Activated T-helper 2 cell treated with anti-CD3 and anti-CD28 coated beads, Interferon-gamma antibody, Interleukin-2, Interleukin-4, amounts not matched to agents 10 μg/mL and 5 μg/mL and 100 μg/mL, durations not matched to agents 14 hours and 24 hours and 36 hours (primary cell): Measurements from ENCODE around the gene HMBS. TPM values are rescaled to one million over a fixed set of nuclear protein-coding genes. Genes with fewer than 3 reads are reported as not detected.
"Not testable (repeated sequence)": the region's sequence is repeated elsewhere in the genome, so short reads cannot be mapped to it uniquely, and the experiment has no call there.

Experiments used
- DNase-seq: peaks from one replicate; pipeline ENCODE4 v3.0.0; 2021; ENCODE audit warnings: low spot score
- H3K27ac Mint-ChIP-seq: one replicate; pipeline ENCODE4 v1.8.0; 2021; ENCODE audit warnings: mixed read lengths
- H3K27me3 Mint-ChIP-seq: one replicate; pipeline ENCODE4 v1.8.0; 2021; ENCODE audit warnings: low read depth, mixed read lengths
- H3K36me3 Mint-ChIP-seq: one replicate; pipeline ENCODE4 v1.8.0; 2021; ENCODE audit warnings: low read depth, mixed read lengths
- H3K4me1 Mint-ChIP-seq: one replicate; pipeline ENCODE4 v1.8.0; 2021; ENCODE audit warnings: low read depth, mixed read lengths
- H3K4me3 Mint-ChIP-seq: one replicate; pipeline ENCODE4 v1.8.0; 2021; ENCODE audit warnings: low read depth, mild to moderate bottlenecking, moderate library complexity, mixed read lengths
- H3K9me3 Mint-ChIP-seq: one replicate; pipeline ENCODE4 v1.8.0; 2021; ENCODE audit warnings: mixed read lengths
- intact Hi-C: fragments of 100-400 bp; cut with micrococcal nuclease; formaldehyde crosslinking; loops from one replicate; pipeline ENCODE4 v1.15.1; 2023
- total RNA-seq: library from RNA; stranded (reverse); gene quantifications from 2 replicates; pipeline ENCODE4 v1.2.3, GENCODE V29; 2022

HMBS gene
- total RNA-seq, 1 donor from 2014 or later = 57.4 TPM

DNA sequence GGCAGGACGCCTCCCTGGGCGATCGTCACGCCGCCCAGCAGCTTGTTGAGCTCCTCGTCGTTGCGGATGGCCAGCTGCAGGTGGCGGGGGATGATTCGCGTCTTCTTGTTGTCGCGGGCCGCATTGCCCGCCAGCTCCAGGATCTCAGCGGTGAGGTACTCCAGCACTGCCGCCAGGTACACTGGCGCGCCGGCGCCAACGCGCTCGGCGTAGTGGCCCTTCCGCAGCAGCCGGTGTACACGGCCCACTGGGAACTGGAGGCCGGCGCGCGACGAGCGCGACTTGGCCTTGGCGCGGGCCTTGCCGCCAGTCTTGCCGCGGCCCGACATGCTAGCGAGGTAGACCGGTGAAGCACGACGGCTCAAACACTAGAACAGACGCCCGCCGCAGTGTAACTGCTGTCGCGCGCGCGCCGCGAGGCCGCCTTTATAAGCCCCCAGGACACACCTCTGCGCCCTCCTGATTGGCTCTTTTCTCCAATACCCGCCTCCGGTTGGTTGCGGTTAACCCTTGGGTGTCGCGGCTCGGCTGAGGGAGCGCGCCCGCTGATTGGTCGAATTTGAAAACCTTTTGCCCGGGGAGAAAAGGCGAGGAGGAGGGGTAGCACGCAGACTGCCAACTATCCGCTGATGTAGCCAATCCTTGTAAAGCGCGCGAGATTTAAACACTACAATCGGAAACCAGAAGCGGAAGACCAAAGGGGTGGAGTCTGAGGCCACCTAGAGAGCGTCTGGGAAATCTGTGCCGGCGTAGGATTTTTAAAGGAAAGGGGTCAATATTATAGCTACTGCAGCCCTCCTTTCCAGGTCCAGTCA lies 10.6 kb downstream of the HMBS start:
- Mint-ChIP-seq H3K4me1 (peaks cover 50% of the 10 kb centered on the region), H3K36me3 (peaks cover 79% of the 10 kb centered on the region), H3K27me3 (peaks cover 2% of the 10 kb centered on the region), H3K27ac (peak overlapping the region; percentile 89), H3K9me3 (no peaks in the 10 kb centered on the region), H3K4me3 (peak overlapping the region; percentile 89)
- peak; percentile 99 for DNase-seq
- intact Hi-C loops = loop anchor here (1.0 to 2.0 kb wide), 8 partner anchors 10 to 112 kb away; partner anchors contain the start of genes C2CD2L, CBL, HINFP and HYOU1

DNA sequence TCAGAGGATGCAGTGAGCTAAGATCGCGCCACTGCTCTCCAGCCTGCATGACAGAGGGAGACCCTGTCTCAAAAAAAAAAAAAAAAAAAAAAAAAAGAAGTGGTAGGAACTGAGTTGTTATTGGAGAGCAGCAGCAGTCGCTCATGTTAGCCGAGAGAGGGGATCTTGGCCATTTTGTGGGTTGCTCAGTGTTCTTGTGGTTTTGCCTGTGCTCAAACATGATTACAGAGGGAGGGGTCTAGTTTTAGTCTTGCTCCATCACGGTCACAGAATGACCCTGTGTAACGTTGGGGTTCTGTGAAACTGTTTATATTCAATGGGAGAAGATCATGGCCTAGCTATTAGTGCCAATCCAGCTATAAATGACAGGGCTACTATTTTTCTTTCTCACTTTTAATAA lies 15.0 kb downstream of the HMBS start:
- peaks cover 2% of the 10 kb centered on the region for H3K27me3 Mint-ChIP-seq
- peaks cover 52% of the 10 kb centered on the region for H3K36me3 Mint-ChIP-seq
- intact Hi-C loops = loop anchor here (5.0 kb wide), 2 partner anchors 68 to 172 kb away; partner anchors contain the start of genes BCL9L and NLRX1
- H3K9me3 Mint-ChIP-seq = no peaks in the 10 kb centered on the region
- no peak for DNase-seq
- H3K27ac Mint-ChIP-seq = no peak overlapping the region
- H3K4me1 Mint-ChIP-seq = peaks cover 32% of the 10 kb centered on the region
- peak overlapping the region; percentile 91 for H3K4me3 Mint-ChIP-seq

DNA sequence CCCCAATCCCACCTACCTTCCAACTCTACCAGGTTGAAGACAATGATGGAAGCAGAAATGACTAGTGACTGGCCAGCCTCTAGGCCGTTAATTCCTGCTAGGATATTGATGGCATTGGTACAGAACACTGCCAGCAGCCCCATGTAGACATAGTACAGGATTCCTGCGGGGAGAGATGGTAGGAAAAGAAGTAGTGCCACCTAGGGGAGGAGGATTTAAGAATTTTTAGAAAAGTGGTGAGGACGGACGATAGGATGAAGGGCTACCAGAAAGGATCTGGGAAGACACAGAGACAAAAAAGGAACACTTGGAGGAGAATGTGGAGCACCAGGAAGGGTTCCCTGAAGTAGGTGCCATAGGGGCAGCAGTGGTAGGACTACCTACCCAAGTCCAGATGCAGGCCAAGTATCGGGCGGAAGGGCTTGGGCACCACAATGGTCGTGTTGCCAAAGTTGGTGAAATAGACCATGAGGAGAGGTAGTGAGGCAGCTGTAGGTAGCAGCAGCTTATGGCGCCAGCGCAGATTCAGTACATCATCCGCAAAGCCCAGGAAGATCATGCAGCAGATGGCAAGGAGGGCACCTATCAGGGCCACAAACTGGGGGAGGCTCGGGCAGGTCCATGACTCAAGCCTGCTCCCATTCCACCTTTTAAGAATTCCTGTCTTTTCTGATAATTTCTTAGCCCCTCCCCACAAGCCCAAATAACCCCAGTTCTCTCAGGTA lies 15.7 kb downstream of the HMBS start:
- H3K4me1 Mint-ChIP-seq = peaks cover 34% of the 10 kb centered on the region
- peaks cover 46% of the 10 kb centered on the region for H3K36me3 Mint-ChIP-seq
- no peaks in the 10 kb centered on the region for H3K9me3 Mint-ChIP-seq
- intact Hi-C loops = loop anchor here (5.0 kb wide), 2 partner anchors 67 to 173 kb away; partner anchors contain the start of genes BCL9L and NLRX1
- peaks cover 1% of the 10 kb centered on the region for H3K27me3 Mint-ChIP-seq
- H3K4me3 Mint-ChIP-seq = peak overlapping the region; percentile 91
- DNase-seq = no peak
- H3K27ac Mint-ChIP-seq = peak overlapping the region; percentile 98

DNA sequence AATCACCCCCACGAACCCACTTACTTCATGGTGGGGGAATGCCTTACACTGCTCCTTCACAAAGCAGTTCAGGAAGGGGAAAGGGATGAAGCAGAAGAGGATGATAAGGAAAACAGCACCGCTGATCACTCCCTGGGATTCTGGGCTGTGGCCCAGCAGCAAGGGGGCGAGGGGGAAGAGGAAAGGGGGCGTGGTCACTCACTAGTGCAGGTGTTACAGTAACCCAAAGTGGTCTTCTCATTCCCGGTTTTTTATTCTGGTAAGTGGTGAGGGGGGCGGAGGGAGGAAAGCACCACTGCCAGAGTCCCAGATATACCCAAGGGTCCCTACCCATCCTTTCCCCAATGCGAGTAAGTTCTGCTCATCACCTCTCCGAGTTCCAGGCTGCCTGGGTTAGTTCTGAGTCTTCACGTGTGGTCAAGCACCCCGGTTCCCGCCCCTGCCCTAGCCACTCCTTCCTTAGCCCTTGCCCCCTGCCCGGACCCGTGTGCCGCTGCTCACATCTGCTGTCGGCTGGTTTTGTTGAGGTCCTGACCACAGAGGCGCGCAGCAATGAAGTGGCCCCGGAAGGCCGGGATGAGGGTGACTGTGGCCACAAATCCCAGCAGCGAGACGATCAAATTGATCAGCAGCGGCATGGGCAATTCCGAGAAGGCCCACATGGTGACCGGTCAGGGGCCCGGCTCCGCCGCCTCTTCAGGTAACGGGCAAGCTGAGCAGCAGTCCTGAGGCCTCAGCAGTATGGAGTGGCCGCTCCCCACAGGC lies 16.5 kb downstream of the HMBS start:
- Mint-ChIP-seq H3K36me3 (peaks cover 40% of the 10 kb centered on the region), H3K27ac (peak overlapping the region; percentile 98), H3K4me3 (peak overlapping the region; percentile 91), H3K27me3 (no peaks in the 10 kb centered on the region), H3K4me1 (peaks cover 30% of the 10 kb centered on the region), H3K9me3 (no peaks in the 10 kb centered on the region)
- intact Hi-C loops = loop anchor here (1.0 to 5.0 kb wide), 3 partner anchors 34 to 174 kb away; partner anchors contain the start of genes BCL9L, NLRX1 and VPS11
- DNase-seq = no peak

DNA sequence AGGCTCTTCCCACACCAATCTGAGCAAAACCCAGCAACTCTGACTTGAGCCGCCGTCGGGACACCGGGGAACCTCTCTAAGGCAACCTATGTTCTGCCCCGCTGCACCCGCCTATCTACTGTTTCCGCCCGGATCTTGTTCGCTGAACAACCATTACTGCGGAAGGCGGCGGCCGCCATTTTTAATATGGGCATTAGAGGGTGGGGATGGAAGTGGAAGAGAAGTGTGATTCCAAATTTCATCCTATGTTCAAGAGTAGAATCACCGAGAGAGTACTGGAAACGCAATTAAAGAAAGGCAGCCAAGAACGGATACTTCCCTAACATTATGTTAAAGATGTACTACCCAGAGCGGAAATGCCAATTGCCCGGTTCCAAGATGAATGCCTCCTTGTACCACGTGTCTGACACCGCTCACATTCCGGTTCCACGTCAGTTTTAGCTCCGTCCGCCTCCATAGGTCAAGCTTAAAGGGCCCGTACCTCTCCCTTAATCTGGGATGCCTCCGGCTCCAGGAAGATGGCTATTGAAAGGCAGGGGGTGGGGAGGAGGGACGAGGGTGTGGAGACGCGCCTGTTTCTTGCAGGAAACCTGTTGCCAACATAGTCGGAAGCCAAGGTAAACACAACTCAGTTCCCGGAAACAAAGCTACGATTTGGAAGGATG lies 17.2 kb downstream of the HMBS start, which contains the start of gene DPAGT1:
Gene DPAGT1, minus strand, starts transcription at position 95 of the 665 bp plus-strand sequence. CDS start 198 bp downstream, outside the sequence.
- Mint-ChIP-seq H3K27me3 (no peaks in the 10 kb centered on the region), H3K9me3 (no peaks in the 10 kb centered on the region), H3K27ac (peak within 1 kb of the TSS; percentile 98), H3K4me1 (peaks cover 32% of the 10 kb centered on the region), H3K36me3 (peaks cover 33% of the 10 kb centered on the region), H3K4me3 (peak within 1 kb of the TSS; percentile 91)
- intact Hi-C loops = loop anchor here (1.0 to 5.0 kb wide), 6 partner anchors 8 to 232 kb away; partner anchors contain the start of genes BCL9L, NLRX1, RNF26 and VPS11
- peak; percentile 84 for DNase-seq

DNA sequence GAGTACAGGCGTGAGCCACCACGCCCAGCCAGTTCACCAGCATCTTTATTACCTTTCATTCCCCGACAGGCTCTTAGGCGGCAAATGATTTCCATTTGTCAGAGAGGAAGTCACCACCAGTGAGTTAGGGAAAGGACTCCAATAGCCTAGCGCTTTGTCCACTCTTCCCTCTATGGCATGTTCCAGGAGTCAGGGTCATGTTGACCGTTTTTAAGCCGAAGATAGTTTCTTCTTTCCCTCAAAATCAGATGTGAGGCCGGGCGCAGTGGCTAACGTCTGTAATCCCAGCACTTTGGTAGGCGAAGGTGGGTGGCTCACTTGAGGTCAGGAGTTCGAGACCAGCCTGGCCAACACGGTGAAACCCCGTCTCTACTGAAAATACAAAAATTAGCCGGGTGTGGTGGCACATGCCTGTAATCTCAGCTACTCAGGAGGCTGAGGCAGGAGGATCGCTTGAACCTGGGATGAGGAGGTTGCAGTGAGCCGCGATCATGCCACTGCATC lies 18.5 kb downstream of the HMBS start:
- intact Hi-C loops = loop anchor here (5.0 kb wide), 2 partner anchors 64 to 176 kb away; partner anchors contain the start of genes BCL9L and NLRX1
- H3K4me1 Mint-ChIP-seq = peaks cover 34% of the 10 kb centered on the region
- peak overlapping the region; percentile 91 for H3K4me3 Mint-ChIP-seq
- DNase-seq, H3K9me3 Mint-ChIP-seq, H3K27me3 Mint-ChIP-seq: not testable (repeated sequence)
- H3K36me3 Mint-ChIP-seq = peaks cover 20% of the 10 kb centered on the region
- peak overlapping the region; percentile 72 for H3K27ac Mint-ChIP-seq

DNA sequence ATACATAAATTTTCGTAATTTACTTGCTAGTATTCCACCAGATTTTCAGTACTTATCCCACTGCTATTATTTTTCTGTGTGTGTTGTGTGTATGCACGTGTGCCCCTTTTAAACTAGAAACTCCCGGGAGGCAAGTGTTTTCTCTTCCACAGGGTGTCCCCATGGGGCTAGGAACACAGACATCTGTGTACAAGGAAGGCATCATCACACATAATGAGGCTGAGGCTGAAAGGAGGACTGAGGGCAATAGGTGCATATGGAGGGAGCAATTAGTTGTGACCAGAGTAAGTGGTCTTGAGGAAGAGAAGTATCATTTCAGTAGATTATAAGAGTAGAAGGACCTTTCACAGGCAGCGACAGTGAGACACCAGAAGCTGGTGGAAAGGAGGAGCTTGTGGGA lies 19.1 kb downstream of the HMBS start:
- intact Hi-C loops = loop anchor here (5.0 kb wide), 2 partner anchors 64 to 176 kb away; partner anchors contain the start of genes BCL9L and NLRX1
- no peak for DNase-seq
- Mint-ChIP-seq H3K27ac (peak overlapping the region; percentile 72), H3K9me3 (no peaks in the 10 kb centered on the region), H3K4me3 (peak overlapping the region; percentile 46), H3K4me1 (peaks cover 37% of the 10 kb centered on the region), H3K36me3 (peaks cover 18% of the 10 kb centered on the region), H3K27me3 (no peaks in the 10 kb centered on the region)

DNA sequence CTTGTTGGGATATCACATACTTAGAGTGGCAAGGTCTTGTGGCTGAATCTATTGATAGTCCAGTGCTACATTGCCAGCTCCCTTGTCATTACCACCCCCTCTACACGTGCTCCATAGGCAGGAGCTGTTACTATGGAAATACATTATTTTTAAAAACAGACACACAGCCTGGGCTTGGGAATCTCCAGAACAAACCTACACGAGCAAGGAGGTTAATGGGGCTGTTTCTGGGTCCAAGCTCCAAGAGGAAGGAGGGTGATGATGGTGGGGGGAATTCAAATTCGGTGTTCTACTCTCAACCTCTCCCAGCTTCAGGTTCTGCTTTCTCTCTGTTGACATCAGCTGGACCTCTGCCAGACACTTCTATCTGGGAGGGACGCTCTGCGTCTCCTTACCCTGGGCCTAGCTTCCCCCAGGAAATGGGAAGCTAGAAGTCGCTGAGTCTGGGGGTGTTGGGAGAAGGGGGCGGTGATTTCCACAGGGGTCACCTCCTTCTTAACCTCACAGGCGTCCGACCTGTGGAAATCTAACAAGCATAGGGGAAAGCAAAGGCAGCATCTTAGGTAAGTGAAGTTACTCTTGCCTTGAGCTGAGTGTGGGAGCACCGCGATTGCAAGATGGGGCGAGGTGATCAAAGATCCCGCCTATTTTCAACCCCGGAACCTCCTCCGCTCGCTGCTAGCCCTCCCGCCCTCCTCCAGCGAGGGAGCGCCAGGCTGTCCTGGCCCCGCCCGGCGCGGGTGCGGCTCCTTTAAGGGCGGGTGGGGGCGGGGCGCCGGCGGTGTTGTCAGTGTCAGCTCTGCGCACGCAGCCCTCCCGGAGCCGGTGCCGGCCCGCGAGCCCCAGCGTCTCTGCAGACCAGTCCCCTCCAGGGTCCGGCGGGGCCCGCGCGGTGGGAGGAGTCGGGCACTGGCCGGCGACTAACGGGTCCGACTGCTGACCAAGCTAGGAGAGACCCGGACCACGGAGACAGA lies 22.2 kb downstream of the HMBS start, which contains the start of gene C2CD2L:
Gene C2CD2L, plus strand, starts transcription at position 781 of the 974 bp plus-strand sequence. CDS start 398 bp downstream, outside the sequence.
- intact Hi-C loops = loop anchor here (1.0 kb wide), 3 partner anchors 8 to 14 kb away; partner anchors contain the start of gene HINFP
- Mint-ChIP-seq H3K9me3 (no peaks in the 10 kb centered on the region), H3K27me3 (no peaks in the 10 kb centered on the region), H3K4me1 (peaks cover 40% of the 10 kb centered on the region), H3K27ac (peak within 1 kb of the TSS; percentile 92), H3K36me3 (peaks cover 22% of the 10 kb centered on the region), H3K4me3 (peak within 1 kb of the TSS; percentile 98)
- peak; percentile 89 for DNase-seq

DNA sequence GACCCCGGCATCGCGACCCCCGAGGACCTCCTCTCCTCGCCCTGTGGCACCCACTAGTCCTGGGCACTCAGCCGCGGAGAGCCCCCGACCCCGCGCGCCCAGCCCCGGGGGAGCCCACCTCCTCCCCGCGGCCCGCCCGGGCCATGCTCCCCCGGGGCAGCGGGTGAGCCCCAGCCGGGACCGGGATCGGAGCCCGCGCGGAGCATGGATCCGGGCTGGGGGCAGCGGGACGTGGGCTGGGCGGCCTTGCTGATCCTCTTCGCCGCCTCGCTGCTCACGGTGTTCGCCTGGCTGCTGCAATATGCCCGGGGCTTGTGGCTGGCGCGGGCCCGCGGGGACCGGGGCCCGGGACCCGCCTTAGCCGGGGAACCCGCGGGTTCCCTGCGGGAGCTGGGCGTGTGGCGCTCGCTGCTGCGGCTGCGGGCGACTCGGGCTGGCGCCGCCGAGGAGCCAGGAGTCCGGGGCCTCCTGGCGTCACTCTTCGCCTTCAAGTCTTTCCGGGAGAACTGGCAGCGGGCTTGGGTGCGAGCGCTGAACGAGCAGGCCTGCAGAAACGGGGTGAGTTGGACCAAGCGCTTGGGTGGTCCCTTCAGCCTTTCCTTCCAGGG lies 23.0 kb downstream of the HMBS start:
- H3K4me3 Mint-ChIP-seq = peak overlapping the region; percentile 98
- H3K27me3 Mint-ChIP-seq = no peaks in the 10 kb centered on the region
- H3K4me1 Mint-ChIP-seq = peaks cover 39% of the 10 kb centered on the region
- no peaks in the 10 kb centered on the region for H3K9me3 Mint-ChIP-seq
- intact Hi-C loops = loop anchor here (1.0 kb wide), 4 partner anchors 8 to 99 kb away; partner anchors contain the start of genes CBL and HINFP
- no peak for DNase-seq
- H3K27ac Mint-ChIP-seq = peak overlapping the region; percentile 92
- peaks cover 26% of the 10 kb centered on the region for H3K36me3 Mint-ChIP-seq

DNA sequence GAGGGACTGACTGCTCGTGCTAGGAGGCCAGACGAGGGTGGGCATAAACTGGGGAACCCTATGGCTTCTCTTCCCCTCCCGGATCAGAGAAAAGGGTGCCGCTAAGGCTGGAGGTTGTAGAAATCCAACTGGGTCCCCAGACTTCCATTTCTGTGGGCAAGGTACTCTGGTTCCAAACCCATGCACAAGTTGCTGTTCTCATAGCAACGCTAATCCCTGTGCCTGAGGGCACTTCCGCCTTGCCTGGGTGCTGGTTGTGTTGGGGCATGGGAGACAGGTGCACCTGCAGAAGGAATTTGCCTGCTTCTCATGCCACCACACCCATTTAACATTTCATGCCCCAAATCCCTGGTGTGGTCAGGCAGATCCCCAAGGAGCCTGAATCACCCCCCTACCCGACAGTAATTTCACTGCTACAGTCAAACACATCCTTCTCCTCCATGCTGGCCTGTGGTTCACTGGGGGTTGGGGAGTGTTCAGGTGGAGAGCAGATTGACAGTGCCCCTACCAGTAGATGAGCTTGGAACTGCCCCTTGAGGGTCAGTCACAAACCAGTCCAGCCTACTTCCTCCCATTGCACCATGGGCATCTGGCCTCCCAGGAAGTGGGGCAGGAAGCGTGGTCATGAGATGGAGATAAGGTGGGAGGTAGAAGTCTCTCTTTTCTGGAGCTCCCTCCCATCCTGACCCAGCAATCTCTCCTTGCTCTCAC lies 23.6 kb downstream of the HMBS start:
- H3K4me1 Mint-ChIP-seq = peaks cover 39% of the 10 kb centered on the region
- H3K27me3 Mint-ChIP-seq = no peaks in the 10 kb centered on the region
- H3K4me3 Mint-ChIP-seq = peak overlapping the region; percentile 98
- intact Hi-C loops = loop anchor here (1.0 kb wide), 1 partner anchor 98 kb away; the partner anchor contains the start of gene CBL
- no peak for DNase-seq
- H3K36me3 Mint-ChIP-seq = peaks cover 33% of the 10 kb centered on the region
- H3K27ac Mint-ChIP-seq = peak overlapping the region; percentile 92
- no peaks in the 10 kb centered on the region for H3K9me3 Mint-ChIP-seq
